ENCODE data around the gene SMURF2. TPM values are rescaled to one million over a fixed set of nuclear protein-coding genes. Genes with fewer than 3 reads are reported as not detected.

SMURF2 gene
- total and polyA plus RNA-seq, 8 donors, result 2.6 to 54.3 (median 17.2) TPM

- Histone ChIP-seq H3K4me1 (peaks cover 0 to 4% (median 0%) of the 10 kb centered on the region in 4 donors), H3K27me3 (no peaks in the 10 kb centered on the region), H3K4me3 (no peak overlapping the region), H3K36me3 (peaks cover 42 to 100% (median 100%) of the 10 kb centered on the region in 4 donors), H3K9me3 (no peaks in the 10 kb centered on the region), H3K27ac (no peak overlapping the region)
- TF ChIP-seq CTCF (IDR thresholded peaks at IDR 0.05) (no peak), POLR2A (IDR thresholded peaks at IDR 0.05) (no peak), POLR2AphosphoS5 (IDR thresholded peaks at IDR 0.05) (no peak), EP300 (IDR thresholded peaks at IDR 0.05) (no peak)
- WGBS, 5 donors, result 91 to 99% (median 97%) methylated on average over 6 of the region's 6 CpGs
- no peak for DNase-seq
- intact Hi-C loops (cut with DNase I; ENCODE audit: low total_unique reads), result no loop called here
These were observed 141.7 kb downstream of the SMURF2 start for GRCh38 chr17:64520359-64520758.

GRCh38 chr17:64519601-64520000, 142.5 kb downstream of the SMURF2 start:
- TF ChIP-seq POLR2A (IDR thresholded peaks at IDR 0.05) (no peak), EP300 (IDR thresholded peaks at IDR 0.05) (no peak), POLR2AphosphoS5 (IDR thresholded peaks at IDR 0.05) (no peak), CTCF (IDR thresholded peaks at IDR 0.05) (no peak)
- 87 to 92% (median 90%) methylated on average over 6 of the region's 6 CpGs for WGBS, 5 donors
- intact Hi-C loops (cut with DNase I; ENCODE audit: low total_unique reads), result no loop called here

GRCh38 chr17:64515829-64516228, 146.3 kb downstream of the SMURF2 start:
- 80 to 98% (median 90%) methylated on average over 1 of the region's 1 CpG for WGBS, 5 donors
- Histone ChIP-seq H3K4me1 (peaks cover 0 to 5% (median 0%) of the 10 kb centered on the region in 4 donors), H3K27me3 (no peaks in the 10 kb centered on the region), H3K9me3 (no peaks in the 10 kb centered on the region), H3K4me3 (no peak overlapping the region), H3K36me3 (peaks cover 18 to 100% (median 99%) of the 10 kb centered on the region in 4 donors), H3K27ac (no peak overlapping the region)
- no peak for TF ChIP-seq POLR2AphosphoS5 (IDR thresholded peaks at IDR 0.05)
- TF ChIP-seq CTCF (IDR thresholded peaks at IDR 0.05), result no peak
- no peak for TF ChIP-seq POLR2A (IDR thresholded peaks at IDR 0.05)
- TF ChIP-seq EP300 (IDR thresholded peaks at IDR 0.05), result no peak
- no peak for DNase-seq
- intact Hi-C loops (cut with DNase I; ENCODE audit: low total_unique reads), result no loop called here

More at GRCh38 chr17:64519601-64520000, 142.5 kb downstream of the SMURF2 start:
- Histone ChIP-seq H3K4me3 (no peak overlapping the region), H3K4me1 (peaks cover 0 to 5% (median 0%) of the 10 kb centered on the region in 4 donors), H3K9me3 (no peaks in the 10 kb centered on the region), H3K27ac (no peak overlapping the region), H3K27me3 (no peaks in the 10 kb centered on the region), H3K36me3 (peaks cover 37 to 100% (median 100%) of the 10 kb centered on the region in 4 donors)
- DNase-seq, result no peak

GRCh38 chr17:64515419-64515818, 146.7 kb downstream of the SMURF2 start:
- Histone ChIP-seq H3K4me1 (peaks cover 0 to 8% (median 0%) of the 10 kb centered on the region in 4 donors), H3K4me3 (no peak overlapping the region), H3K27ac (no peak overlapping the region), H3K27me3 (no peaks in the 10 kb centered on the region), H3K36me3 (peaks cover 22 to 100% (median 99%) of the 10 kb centered on the region in 4 donors), H3K9me3 (no peaks in the 10 kb centered on the region)
- intact Hi-C loops (cut with DNase I; ENCODE audit: low total_unique reads), result no loop called here
- WGBS, 5 donors, result 82 to 88% (median 86%) methylated on average over 2 of the region's 2 CpGs
- TF ChIP-seq CTCF (IDR thresholded peaks at IDR 0.05) (no peak), POLR2AphosphoS5 (IDR thresholded peaks at IDR 0.05) (no peak), EP300 (IDR thresholded peaks at IDR 0.05) (no peak), POLR2A (IDR thresholded peaks at IDR 0.05) (no peak)
- no peak for DNase-seq
